Measurements from ENCODE around the gene USP40.
A peak's percentile ranks its signal among the peaks of the same experiment; 100 is the strongest.

Gene USP40

GRCh38 chr2:233453111-233453915, 113.3 kb downstream of the USP40 start:
- TF ChIP-seq CTCF (IDR thresholded peaks at IDR 0.05; ENCODE audit: unreplicated experiment in 3 of 3): no peak
- peaks cover 22% of the 10 kb centered on the region for H3K4me1 Mint-ChIP-seq
- H3K9me3 Mint-ChIP-seq: no peaks in the 10 kb centered on the region
- no peak overlapping the region for H3K4me3 Mint-ChIP-seq
- peak overlapping the region in 1 of 3 experiments; percentile 68 for H3K27ac Mint-ChIP-seq
- peaks cover 59% of the 10 kb centered on the region for H3K36me3 Mint-ChIP-seq (ENCODE audit: low read depth)
- H3K27me3 Mint-ChIP-seq (ENCODE audit: low read depth): no peaks in the 10 kb centered on the region

- Mint-ChIP-seq H3K36me3 (ENCODE audit: low read depth) (peaks cover 53% of the 10 kb centered on the region), H3K9me3 (no peaks in the 10 kb centered on the region), H3K27me3 (ENCODE audit: low read depth) (no peaks in the 10 kb centered on the region), H3K4me3 (no peak overlapping the region), H3K27ac (no peak overlapping the region), H3K4me1 (peaks cover 30% of the 10 kb centered on the region)
- TF ChIP-seq CTCF (IDR thresholded peaks at IDR 0.05; ENCODE audit: unreplicated experiment in 3 of 3): no peak
Observed at GRCh38 chr2:233451950-233452349, 114.6 kb downstream of the USP40 start.

GRCh38 chr2:233450864-233451575, 115.6 kb downstream of the USP40 start:
- H3K27ac Mint-ChIP-seq: no peak overlapping the region
- H3K36me3 Mint-ChIP-seq (ENCODE audit: low read depth): peaks cover 53% of the 10 kb centered on the region
- H3K4me1 Mint-ChIP-seq: peaks cover 31% of the 10 kb centered on the region
- no peaks in the 10 kb centered on the region for H3K27me3 Mint-ChIP-seq (ENCODE audit: low read depth)
- no peak for TF ChIP-seq CTCF (IDR thresholded peaks at IDR 0.05; ENCODE audit: unreplicated experiment in 3 of 3)
- no peaks in the 10 kb centered on the region for H3K9me3 Mint-ChIP-seq
- H3K4me3 Mint-ChIP-seq: no peak overlapping the region

GRCh38 chr2:233449921-233450863, 116.4 kb downstream of the USP40 start:
- Mint-ChIP-seq H3K4me3 (no peak overlapping the region), H3K36me3 (ENCODE audit: low read depth) (peaks cover 51% of the 10 kb centered on the region), H3K9me3 (no peaks in the 10 kb centered on the region), H3K4me1 (peaks cover 31% of the 10 kb centered on the region), H3K27me3 (ENCODE audit: low read depth) (no peaks in the 10 kb centered on the region), H3K27ac (no peak overlapping the region)
- no peak for TF ChIP-seq CTCF (IDR thresholded peaks at IDR 0.05; ENCODE audit: unreplicated experiment in 3 of 3)

- no peak overlapping the region for H3K27ac Mint-ChIP-seq
- H3K36me3 Mint-ChIP-seq (ENCODE audit: low read depth): peaks cover 49% of the 10 kb centered on the region
- TF ChIP-seq CTCF (IDR thresholded peaks at IDR 0.05; ENCODE audit: unreplicated experiment in 3 of 3): peak; percentile 84
- no peaks in the 10 kb centered on the region for H3K27me3 Mint-ChIP-seq (ENCODE audit: low read depth)
- H3K4me3 Mint-ChIP-seq: no peak overlapping the region
- H3K9me3 Mint-ChIP-seq: no peaks in the 10 kb centered on the region
- H3K4me1 Mint-ChIP-seq: peaks cover 34% of the 10 kb centered on the region
Observed at GRCh38 chr2:233449081-233449901, 117.3 kb downstream of the USP40 start.
